ENCODE measurements around the gene GLRX. TPM values are rescaled to one million over a fixed set of nuclear protein-coding genes. Genes with fewer than 3 reads are reported as not detected.

Gene GLRX
- total RNA-seq, 2 experiments from 2014 or later = 52.9 to 80.5 TPM

GRCh38 chr5:95770830-95771708, 51.5 kb downstream of the GLRX start:
- BruUV-seq (replicated peaks) = no TSS peak
- TF ChIP-seq, protein P1, sequence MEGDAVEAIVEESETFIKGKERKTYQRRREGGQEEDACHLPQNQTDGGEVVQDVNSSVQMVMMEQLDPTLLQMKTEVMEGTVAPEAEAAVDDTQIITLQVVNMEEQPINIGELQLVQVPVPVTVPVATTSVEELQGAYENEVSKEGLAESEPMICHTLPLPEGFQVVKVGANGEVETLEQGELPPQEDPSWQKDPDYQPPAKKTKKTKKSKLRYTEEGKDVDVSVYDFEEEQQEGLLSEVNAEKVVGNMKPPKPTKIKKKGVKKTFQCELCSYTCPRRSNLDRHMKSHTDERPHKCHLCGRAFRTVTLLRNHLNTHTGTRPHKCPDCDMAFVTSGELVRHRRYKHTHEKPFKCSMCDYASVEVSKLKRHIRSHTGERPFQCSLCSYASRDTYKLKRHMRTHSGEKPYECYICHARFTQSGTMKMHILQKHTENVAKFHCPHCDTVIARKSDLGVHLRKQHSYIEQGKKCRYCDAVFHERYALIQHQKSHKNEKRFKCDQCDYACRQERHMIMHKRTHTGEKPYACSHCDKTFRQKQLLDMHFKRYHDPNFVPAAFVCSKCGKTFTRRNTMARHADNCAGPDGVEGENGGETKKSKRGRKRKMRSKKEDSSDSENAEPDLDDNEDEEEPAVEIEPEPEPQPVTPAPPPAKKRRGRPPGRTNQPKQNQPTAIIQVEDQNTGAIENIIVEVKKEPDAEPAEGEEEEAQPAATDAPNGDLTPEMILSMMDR (conservative IDR thresholded peaks at IDR 0.05; ENCODE audit: low read length) = no peak
- TF ChIP-seq EZH2phosphoT487 (IDR thresholded peaks at IDR 0.05; ENCODE audit: borderline replicate concordance, low read depth, low read length) = no peak
- no peak for DNase-seq (ENCODE audit: low spot score)
- Histone ChIP-seq H2AFZ (ENCODE audit: low read length) (no peak overlapping the region), H3K9me2 (ENCODE audit: insufficient read depth, low read length) (no peaks in the 10 kb centered on the region), H3K9me3 (ENCODE audit: low read length) (no peaks in the 10 kb centered on the region), H3K79me2 (ENCODE audit: insufficient read depth, low read depth, low read length) (no peaks in the 10 kb centered on the region), H3K36me3 (ENCODE audit: insufficient read depth, low read length) (no peaks in the 10 kb centered on the region), H3K4me3 (ENCODE audit: low read depth, low read length, poor library complexity, severe bottlenecking) (no peak overlapping the region), H3K27ac (ENCODE audit: low read depth, low read length, poor library complexity, severe bottlenecking) (no peak overlapping the region), H3K4me2 (ENCODE audit: low read length) (no peak overlapping the region), H3K4me1 (ENCODE audit: insufficient read depth, low read length, poor library complexity, severe bottlenecking) (no peaks in the 10 kb centered on the region), H4K20me1 (ENCODE audit: insufficient read depth, low read length) (no peaks in the 10 kb centered on the region)
- POLR2A ChIA-PET = interaction anchor here (0.7 to 2.1 kb wide), 12 partner anchors 8 to 405 kb away, joined by 3 to 9 read pairs (median 3); no protein-coding TSS in a partner anchor
- CTCF ChIA-PET (ENCODE audit: unreplicated experiment) = interaction anchor here (1.2 to 1.8 kb wide), 2 partner anchors 9 to 10 kb away, joined by 4 read pairs; no protein-coding TSS in a partner anchor
- intact Hi-C loops (cut with micrococcal nuclease; ENCODE audit: unreplicated experiment) = no loop called here

- no peak overlapping the region for H3K27ac ChIP-seq (ENCODE audit: low read depth, low read length, poor library complexity, severe bottlenecking)
- no peak overlapping the region for H3K4me3 ChIP-seq (ENCODE audit: low read depth, low read length, poor library complexity, severe bottlenecking)
- H3K79me2 ChIP-seq (ENCODE audit: insufficient read depth, low read depth, low read length) = no peaks in the 10 kb centered on the region
- H3K9me3 ChIP-seq (ENCODE audit: low read length) = no peaks in the 10 kb centered on the region
- H3K9me2 ChIP-seq (ENCODE audit: insufficient read depth, low read length) = no peaks in the 10 kb centered on the region
- CTCF ChIA-PET (ENCODE audit: unreplicated experiment) = interaction anchor here (1.0 kb wide), 1 partner anchor 14 kb away, joined by 3 read pairs; no protein-coding TSS in a partner anchor
- H3K36me3 ChIP-seq (ENCODE audit: insufficient read depth, low read length) = no peaks in the 10 kb centered on the region
- no peak for TF ChIP-seq EZH2phosphoT487 (IDR thresholded peaks at IDR 0.05; ENCODE audit: borderline replicate concordance, low read depth, low read length)
- TF ChIP-seq, protein P1 (conservative IDR thresholded peaks at IDR 0.05; ENCODE audit: low read length) = no peak
- no peak overlapping the region for H3K4me2 ChIP-seq (ENCODE audit: low read length)
- no peaks in the 10 kb centered on the region for H3K4me1 ChIP-seq (ENCODE audit: insufficient read depth, low read length, poor library complexity, severe bottlenecking)
- intact Hi-C loops (cut with micrococcal nuclease; ENCODE audit: unreplicated experiment) = no loop called here
- POLR2A ChIA-PET = interaction anchor here (0.8 to 2.1 kb wide), 6 partner anchors 10 to 77 kb away, joined by 3 to 6 read pairs (median 4); no protein-coding TSS in a partner anchor
- no peak for DNase-seq (ENCODE audit: low spot score)
- H4K20me1 ChIP-seq (ENCODE audit: insufficient read depth, low read length) = no peaks in the 10 kb centered on the region
- H2AFZ ChIP-seq (ENCODE audit: low read length) = no peak overlapping the region
- no TSS peak for BruUV-seq (replicated peaks)
Observed at GRCh38 chr5:95768731-95769130, 53.8 kb downstream of the GLRX start.
